NOMO-1 treated with DMSO at 0.1 percent for 48 hours (cell line): ENCODE measurements around the gene SCN9A.

Source experiments
- DNase-seq: peaks from one replicate; lab custom pipeline; 2025; ENCODE audit not compliant: unreplicated experiment; lab: John Stamatoyannopoulos, UW

Gene SCN9A

GRCh38 chr2:166180951-166181812, 194.6 kb downstream of the SCN9A start:
- peak; percentile 20 for DNase-seq

GRCh38 chr2:166179201-166179600, 196.5 kb downstream of the SCN9A start:
- DNase-seq: no peak

GRCh38 chr2:166173263-166173662, 202.5 kb downstream of the SCN9A start:
- no peak for DNase-seq

- DNase-seq: no peak
These were observed 204.5 kb downstream of the SCN9A start for GRCh38 chr2:166171216-166171615.

GRCh38 chr2:166170356-166170755, 205.4 kb downstream of the SCN9A start:
- DNase-seq: no peak

- no peak for DNase-seq
These were observed 208.3 kb downstream of the SCN9A start for GRCh38 chr2:166167449-166167848.

GRCh38 chr2:166163775-166164174, 212.0 kb downstream of the SCN9A start:
- no peak for DNase-seq

- no peak for DNase-seq
These were observed 217.2 kb downstream of the SCN9A start for GRCh38 chr2:166158546-166158945.

GRCh38 chr2:166157578-166157977, 218.2 kb downstream of the SCN9A start:
- no peak for DNase-seq

GRCh38 chr2:166156985-166157490, 218.7 kb downstream of the SCN9A start:
- DNase-seq: no peak

GRCh38 chr2:166155589-166155988, 220.2 kb downstream of the SCN9A start:
- DNase-seq: no peak

- DNase-seq: no peak
These were observed 220.9 kb downstream of the SCN9A start for GRCh38 chr2:166154685-166155338.

- DNase-seq: no peak
These were observed 223.7 kb downstream of the SCN9A start for GRCh38 chr2:166152064-166152463.

GRCh38 chr2:166148500-166149400, 227.0 kb downstream of the SCN9A start:
- DNase-seq: no peak

GRCh38 chr2:166147883-166148282, 227.9 kb downstream of the SCN9A start:
- no peak for DNase-seq
